ENCODE measurements around the gene ARL5B. TPM values are rescaled to one million over a fixed set of nuclear protein-coding genes. Genes with fewer than 3 reads are reported as not detected.
A peak's percentile ranks its signal among the peaks of the same experiment; 100 is the strongest.

The ARL5B gene
- total RNA-seq, 4 donors from 2014 or later, result 5.8 to 6.7 (median 6.4) TPM

GRCh38 chr10:18658271-18659124 lies 733 bp upstream of the ARL5B start:
- TF ChIP-seq CTCF (IDR thresholded peaks at IDR 0.05 in 4 of 5, conservative IDR thresholded peaks at IDR 0.05 in 1 of 5) (no peak), POLR2A (IDR thresholded peaks at IDR 0.05) (no peak)
- H3K36me3 ChIP-seq, result no peaks in the 10 kb centered on the region
- peak overlapping the region; percentile 79 to 98 (median 91) for H3K4me3 ChIP-seq
- in situ Hi-C loops (cut with MboI; ENCODE audit: low sequenced_read_pairs in 4 of 4), result loop anchor here in 2 of 4 donors (25.0 kb wide), 2 partner anchors 1154 to 1846 kb away; partner anchors contain the start of genes PLXDC2 (in 1 of the 2) and RSU1 (in 1 of the 2)
- H3K9me3 ChIP-seq, result no peaks in the 10 kb centered on the region
- DNase-seq, result no peak
- peaks cover 20 to 27% of the 10 kb centered on the region in 2 donors for H3K4me1 ChIP-seq
- intact Hi-C loops (cut with DNase I; ENCODE audit: low total_unique reads), result loop anchor here (1.0 kb wide), 1 partner anchor 7 kb away; the partner anchor contains the start of gene NSUN6
- peak in 1 of 2 donors; percentile 30 for ATAC-seq
- no peaks in the 10 kb centered on the region for H3K27me3 ChIP-seq
- H3K27ac ChIP-seq, result peak overlapping the region; percentile 94 to 96 (median 96)

GRCh38 chr10:18659819-18660535 lies 746 bp downstream of the ARL5B start:
- Histone ChIP-seq H3K4me1 (peaks cover 20 to 27% of the 10 kb centered on the region in 2 donors), H3K36me3 (no peaks in the 10 kb centered on the region), H3K27me3 (no peaks in the 10 kb centered on the region), H3K27ac (peak overlapping the region; percentile 94 to 96 (median 96)), H3K9me3 (no peaks in the 10 kb centered on the region), H3K4me3 (peak overlapping the region; percentile 79 to 98 (median 91))
- no peak for TF ChIP-seq CTCF (IDR thresholded peaks at IDR 0.05 in 4 of 5, conservative IDR thresholded peaks at IDR 0.05 in 1 of 5)
- no peak for TF ChIP-seq POLR2A (IDR thresholded peaks at IDR 0.05)
- ATAC-seq (peak in 1 of 2 donors; percentile 6), DNase-seq (no peak)
- in situ Hi-C loops (cut with MboI; ENCODE audit: low sequenced_read_pairs in 4 of 4), result loop anchor here in 2 of 4 donors (25.0 kb wide), 2 partner anchors 1152 to 1848 kb away; partner anchors contain the start of genes PLXDC2 (in 1 of the 2) and RSU1 (in 1 of the 2)
- intact Hi-C loops (cut with DNase I; ENCODE audit: low total_unique reads), result loop anchor here (1.0 kb wide), 1 partner anchor 9 kb away; the partner anchor contains the start of gene NSUN6

- Histone ChIP-seq H3K4me1 (peaks cover 26 to 27% of the 10 kb centered on the region in 2 donors), H3K27me3 (no peaks in the 10 kb centered on the region), H3K9me3 (no peaks in the 10 kb centered on the region), H3K36me3 (no peaks in the 10 kb centered on the region), H3K4me3 (peak overlapping the region; percentile 79 to 98 (median 91)), H3K27ac (peak overlapping the region in 2 of 4 donors; percentile 95 to 96)
- DNase-seq (no peak), ATAC-seq (no peak)
- intact Hi-C loops (cut with DNase I; ENCODE audit: low total_unique reads) (no loop called here), in situ Hi-C loops (cut with MboI; ENCODE audit: low sequenced_read_pairs in 4 of 4) (loop anchor here in 2 of 4 donors (25.0 kb wide), 2 partner anchors 1151 to 1849 kb away; partner anchors contain the start of genes PLXDC2 (in 1 of the 2) and RSU1 (in 1 of the 2))
- no peak for TF ChIP-seq POLR2A (IDR thresholded peaks at IDR 0.05)
- TF ChIP-seq CTCF (IDR thresholded peaks at IDR 0.05 in 4 of 5, conservative IDR thresholded peaks at IDR 0.05 in 1 of 5), result no peak
Measured at GRCh38 chr10:18660816-18661431, 1.7 kb downstream of the ARL5B start.

GRCh38 chr10:18664841-18665478 lies 5.7 kb downstream of the ARL5B start:
- Histone ChIP-seq H3K27me3 (no peaks in the 10 kb centered on the region), H3K4me1 (peaks cover 15 to 26% of the 10 kb centered on the region in 2 donors), H3K27ac (no peak overlapping the region), H3K36me3 (peaks cover 0 to 18% of the 10 kb centered on the region in 2 donors), H3K4me3 (no peak overlapping the region), H3K9me3 (no peaks in the 10 kb centered on the region)
- intact Hi-C loops (cut with DNase I; ENCODE audit: low total_unique reads) (no loop called here), in situ Hi-C loops (cut with MboI; ENCODE audit: low sequenced_read_pairs in 4 of 4) (loop anchor here in 2 of 4 donors (25.0 kb wide), 2 partner anchors 1147 to 1853 kb away; partner anchors contain the start of genes PLXDC2 (in 1 of the 2) and RSU1 (in 1 of the 2))
- DNase-seq (no peak), ATAC-seq (no peak)
- no peak for TF ChIP-seq POLR2A (IDR thresholded peaks at IDR 0.05)
- no peak for TF ChIP-seq CTCF (IDR thresholded peaks at IDR 0.05 in 4 of 5, conservative IDR thresholded peaks at IDR 0.05 in 1 of 5)
